Liver (tissue), 9 donors: ENCODE measurements around the gene ASMTL. TPM values are rescaled to one million over a fixed set of nuclear protein-coding genes. Genes with fewer than 3 reads are reported as not detected.

Source experiments
- DNase-seq: peaks from one replicate; pipeline ENCODE4 v3.0.0-alpha.2; 2017; ENCODE audit warnings: low spot score
- H3K27ac ChIP-seq, 2 donors: one replicate each; pipeline ENCODE4 v1.7.0; 2013; ENCODE audit warnings: inconsistent platforms in 2 of 2, low read length in 2 of 2, control low read depth in 1 of 2, low read depth in 1 of 2, mild to moderate bottlenecking in 1 of 2
- H3K27me3 ChIP-seq, 4 donors: one replicate each; pipeline versions ENCODE4 v1.6.1 to v1.7.0; 2013; ENCODE audit warnings: low read length in 3 of 4, inconsistent platforms in 1 of 4, mild to moderate bottlenecking in 1 of 4, moderate library complexity in 1 of 4; ENCODE audit not compliant: control insufficient read depth in 4 of 4, insufficient read depth in 4 of 4
- H3K36me3 ChIP-seq, 4 donors: one replicate each; pipeline versions ENCODE4 v1.6.1 to v1.7.0; 2013; ENCODE audit warnings: low read length in 3 of 4, mild to moderate bottlenecking in 3 of 4, low read depth in 1 of 4, moderate library complexity in 1 of 4; ENCODE audit not compliant: control insufficient read depth in 4 of 4, insufficient read depth in 3 of 4
- H3K4me1 ChIP-seq, 4 donors: one replicate each; pipeline versions ENCODE4 v1.6.1 to v1.7.0; 2013; ENCODE audit warnings: low read length in 3 of 4, mild to moderate bottlenecking in 3 of 4, moderate library complexity in 1 of 4; ENCODE audit not compliant: control insufficient read depth in 4 of 4, insufficient read depth in 4 of 4
- H3K4me3 ChIP-seq, 3 donors: one replicate each; pipeline versions ENCODE4 v1.6.1 to v1.7.0; 2013; ENCODE audit warnings: low read length in 3 of 3, control low read depth in 1 of 3, low read depth in 1 of 3, mild to moderate bottlenecking in 1 of 3
- H3K9ac ChIP-seq, 2 donors: one replicate each; pipeline ENCODE4 v1.7.0; 2013; ENCODE audit warnings: low read length in 2 of 2, mild to moderate bottlenecking in 2 of 2, moderate library complexity in 2 of 2, control low read depth in 1 of 2, low read depth in 1 of 2
- H3K9me3 ChIP-seq, 4 donors: one replicate each; pipeline versions ENCODE4 v1.6.1 to v1.7.0; 2013; ENCODE audit warnings: low read length in 3 of 4; ENCODE audit not compliant: control insufficient read depth in 4 of 4
- CTCF ChIP-seq: fragments of 150-350 bp; IDR thresholded peaks from 2 replicates; pipeline ENCODE4 v1.5.1; 2017; ENCODE audit warnings: improper control_type of control experiment, low read depth, low read length; ENCODE audit not compliant: missing input control
- FOXA2 ChIP-seq: IDR thresholded peaks from 2 replicates; pipeline ENCODE4 v1.6.1; 2016; ENCODE audit warnings: antibody characterized with exemption
- GABPA ChIP-seq, 2 donors: IDR thresholded peaks in 1 of 2; conservative IDR thresholded peaks in 1 of 2; 2 replicates each; pipeline ENCODE4 v1.6.1; 2016; ENCODE audit warnings: antibody characterized with exemption in 2 of 2, mild to moderate bottlenecking in 1 of 2, moderate library complexity in 1 of 2
- HNF4A ChIP-seq, 2 donors: conservative IDR thresholded peaks; 2 replicates each; pipeline ENCODE4 v1.6.1; 2016; ENCODE audit warnings: antibody characterized with exemption in 2 of 2, mild to moderate bottlenecking in 2 of 2
- HNF4G ChIP-seq: IDR thresholded peaks from 2 replicates; pipeline ENCODE4 v1.6.1; 2016; ENCODE audit warnings: antibody characterized with exemption
- JUND ChIP-seq, 2 donors: IDR thresholded peaks; 2 replicates each; pipeline ENCODE4 v1.6.1; 2016; ENCODE audit warnings: antibody characterized with exemption in 2 of 2
- MAX ChIP-seq: IDR thresholded peaks from 2 replicates; pipeline ENCODE4 v1.6.1; 2016; ENCODE audit warnings: antibody characterized with exemption
- NR2F2 ChIP-seq: IDR thresholded peaks from 2 replicates; pipeline ENCODE4 v1.6.1; 2016; ENCODE audit warnings: antibody characterized with exemption
- RAD21 ChIP-seq, 2 donors: IDR thresholded peaks; 2 replicates each; pipeline ENCODE4 v1.6.1; 2016; ENCODE audit warnings: antibody characterized with exemption in 2 of 2, mild to moderate bottlenecking in 2 of 2
- RXRA ChIP-seq, 2 donors: IDR thresholded peaks; 2 replicates each; pipeline ENCODE4 v1.6.1; 2017 to 2018; ENCODE audit warnings: antibody characterized with exemption in 2 of 2, mild to moderate bottlenecking in 1 of 2
- SP1 ChIP-seq: IDR thresholded peaks from 2 replicates; pipeline ENCODE4 v1.6.1; 2018; ENCODE audit warnings: antibody characterized with exemption, mild to moderate bottlenecking
- YY1 ChIP-seq: IDR thresholded peaks from 2 replicates; pipeline ENCODE4 v1.6.1; 2016; ENCODE audit warnings: antibody characterized with exemption, mild to moderate bottlenecking
- ZBTB33 ChIP-seq: IDR thresholded peaks from 2 replicates; pipeline ENCODE4 v1.6.1; 2016; ENCODE audit warnings: antibody characterized with exemption
- WGBS: extraction: QIAGEN DNeasy Blood & Tissue Kit; methylation state at CpG from one replicate; pipeline ENCODE4 v1.1.7; 2013; 5-methylcytosine and 5-hydroxymethylcytosine counted together
- polyA plus RNA-seq, 2 donors: library from polyadenylated mRNA; stranded (reverse) in 1 of 2; unstranded in 1 of 2; fragments of 200-250 nt in 1 of 2; fragments of >200 nt in 1 of 2; fragmentation: Nextera tagmentation in 1 of 2; extraction: Ambion mirVana in 1 of 2; gene quantifications; one replicate each; pipeline versions ENCODE4 v1.2.1 to v1.2.3, GENCODE V29; 2013 to 2015
- total RNA-seq, 2 donors: library from RNA; depleted of rRNA; stranded (reverse); fragments of >200 nt; gene quantifications; one replicate each; pipeline ENCODE4 v1.2.3, GENCODE V29; 2014
- TF ChIP-seq, protein P1 (sequence below): IDR thresholded peaks from 2 replicates; pipeline ENCODE4 v1.6.1; 2016; ENCODE audit warnings: antibody characterized with exemption
- TF ChIP-seq, protein P2 (sequence below): IDR thresholded peaks from 2 replicates; pipeline ENCODE4 v1.6.1; 2016; ENCODE audit warnings: antibody characterized with exemption, mild to moderate bottlenecking
- donor health status: healthy.
- donor health status: healthy.
- donor health status: healthy.
- donor health status: healthy.
- donor health status: healthy.

The ASMTL gene
- total and polyA plus RNA-seq, 4 donors, result 10.3 to 18.9 (median 11.6) TPM

DNA sequence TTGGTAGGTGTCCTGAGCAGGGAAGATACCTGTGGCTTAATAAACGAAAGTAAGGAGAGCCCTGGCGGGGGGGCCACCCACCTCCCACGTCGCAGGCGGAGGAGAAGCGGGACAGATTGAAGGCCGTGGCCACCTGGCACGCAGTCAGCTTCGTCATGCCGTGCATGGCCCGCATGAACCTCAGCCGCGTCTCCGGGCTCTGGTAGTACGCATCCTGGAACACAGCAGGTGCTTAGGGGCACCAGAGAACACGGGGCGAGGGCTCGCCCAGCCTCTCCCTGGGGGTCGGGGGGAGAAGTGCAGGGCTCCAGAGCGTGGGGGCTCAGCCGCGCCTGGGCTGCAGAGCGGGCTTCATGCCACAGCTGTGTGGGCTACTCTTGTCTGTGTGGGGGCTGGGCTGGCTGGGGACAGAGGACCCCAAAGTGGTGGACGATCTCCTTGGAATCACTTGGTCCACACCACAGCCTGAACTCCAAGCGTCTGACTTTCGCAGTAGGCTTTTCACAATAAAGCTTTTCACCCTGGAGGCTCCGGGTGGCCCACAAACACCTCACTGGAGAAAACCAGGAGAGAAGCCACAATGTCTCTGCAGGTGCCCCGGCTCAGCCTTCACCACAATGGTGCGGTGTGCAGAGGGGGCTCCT lies 33.7 kb downstream of the ASMTL start:
- no peak overlapping the region for H3K9ac ChIP-seq
- WGBS, result 93% methylated on average over 29 of the region's 29 CpGs
- no peaks in the 10 kb centered on the region for H3K27me3 ChIP-seq
- H3K4me3 ChIP-seq, result no peak overlapping the region
- H3K9me3 ChIP-seq, result peaks cover 1 to 8% (median 7%) of the 10 kb centered on the region in 4 donors
- peaks cover 4 to 41% (median 18%) of the 10 kb centered on the region in 4 donors for H3K36me3 ChIP-seq
- no peak for DNase-seq
- no peaks in the 10 kb centered on the region for H3K4me1 ChIP-seq
- H3K27ac ChIP-seq, result no peak overlapping the region
- no peak for TF ChIP-seq CTCF
- TF ChIP-seq HNF4G, result no peak
- TF ChIP-seq JUND (IDR thresholded peaks at IDR 0.05), result no peak
- TF ChIP-seq MAX, result no peak
- TF ChIP-seq NR2F2, result no peak
- no peak for TF ChIP-seq FOXA2
- no peak for TF ChIP-seq RXRA (IDR thresholded peaks at IDR 0.05)
- TF ChIP-seq, protein P1, sequence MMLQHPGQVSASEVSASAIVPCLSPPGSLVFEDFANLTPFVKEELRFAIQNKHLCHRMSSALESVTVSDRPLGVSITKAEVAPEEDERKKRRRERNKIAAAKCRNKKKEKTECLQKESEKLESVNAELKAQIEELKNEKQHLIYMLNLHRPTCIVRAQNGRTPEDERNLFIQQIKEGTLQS, result no peak
- TF ChIP-seq SP1, result no peak
- TF ChIP-seq, protein P2, sequence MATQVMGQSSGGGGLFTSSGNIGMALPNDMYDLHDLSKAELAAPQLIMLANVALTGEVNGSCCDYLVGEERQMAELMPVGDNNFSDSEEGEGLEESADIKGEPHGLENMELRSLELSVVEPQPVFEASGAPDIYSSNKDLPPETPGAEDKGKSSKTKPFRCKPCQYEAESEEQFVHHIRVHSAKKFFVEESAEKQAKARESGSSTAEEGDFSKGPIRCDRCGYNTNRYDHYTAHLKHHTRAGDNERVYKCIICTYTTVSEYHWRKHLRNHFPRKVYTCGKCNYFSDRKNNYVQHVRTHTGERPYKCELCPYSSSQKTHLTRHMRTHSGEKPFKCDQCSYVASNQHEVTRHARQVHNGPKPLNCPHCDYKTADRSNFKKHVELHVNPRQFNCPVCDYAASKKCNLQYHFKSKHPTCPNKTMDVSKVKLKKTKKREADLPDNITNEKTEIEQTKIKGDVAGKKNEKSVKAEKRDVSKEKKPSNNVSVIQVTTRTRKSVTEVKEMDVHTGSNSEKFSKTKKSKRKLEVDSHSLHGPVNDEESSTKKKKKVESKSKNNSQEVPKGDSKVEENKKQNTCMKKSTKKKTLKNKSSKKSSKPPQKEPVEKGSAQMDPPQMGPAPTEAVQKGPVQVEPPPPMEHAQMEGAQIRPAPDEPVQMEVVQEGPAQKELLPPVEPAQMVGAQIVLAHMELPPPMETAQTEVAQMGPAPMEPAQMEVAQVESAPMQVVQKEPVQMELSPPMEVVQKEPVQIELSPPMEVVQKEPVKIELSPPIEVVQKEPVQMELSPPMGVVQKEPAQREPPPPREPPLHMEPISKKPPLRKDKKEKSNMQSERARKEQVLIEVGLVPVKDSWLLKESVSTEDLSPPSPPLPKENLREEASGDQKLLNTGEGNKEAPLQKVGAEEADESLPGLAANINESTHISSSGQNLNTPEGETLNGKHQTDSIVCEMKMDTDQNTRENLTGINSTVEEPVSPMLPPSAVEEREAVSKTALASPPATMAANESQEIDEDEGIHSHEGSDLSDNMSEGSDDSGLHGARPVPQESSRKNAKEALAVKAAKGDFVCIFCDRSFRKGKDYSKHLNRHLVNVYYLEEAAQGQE, result no peak
- no peak for TF ChIP-seq ZBTB33
- no peak for TF ChIP-seq HNF4A (conservative IDR thresholded peaks at IDR 0.05)

DNA sequence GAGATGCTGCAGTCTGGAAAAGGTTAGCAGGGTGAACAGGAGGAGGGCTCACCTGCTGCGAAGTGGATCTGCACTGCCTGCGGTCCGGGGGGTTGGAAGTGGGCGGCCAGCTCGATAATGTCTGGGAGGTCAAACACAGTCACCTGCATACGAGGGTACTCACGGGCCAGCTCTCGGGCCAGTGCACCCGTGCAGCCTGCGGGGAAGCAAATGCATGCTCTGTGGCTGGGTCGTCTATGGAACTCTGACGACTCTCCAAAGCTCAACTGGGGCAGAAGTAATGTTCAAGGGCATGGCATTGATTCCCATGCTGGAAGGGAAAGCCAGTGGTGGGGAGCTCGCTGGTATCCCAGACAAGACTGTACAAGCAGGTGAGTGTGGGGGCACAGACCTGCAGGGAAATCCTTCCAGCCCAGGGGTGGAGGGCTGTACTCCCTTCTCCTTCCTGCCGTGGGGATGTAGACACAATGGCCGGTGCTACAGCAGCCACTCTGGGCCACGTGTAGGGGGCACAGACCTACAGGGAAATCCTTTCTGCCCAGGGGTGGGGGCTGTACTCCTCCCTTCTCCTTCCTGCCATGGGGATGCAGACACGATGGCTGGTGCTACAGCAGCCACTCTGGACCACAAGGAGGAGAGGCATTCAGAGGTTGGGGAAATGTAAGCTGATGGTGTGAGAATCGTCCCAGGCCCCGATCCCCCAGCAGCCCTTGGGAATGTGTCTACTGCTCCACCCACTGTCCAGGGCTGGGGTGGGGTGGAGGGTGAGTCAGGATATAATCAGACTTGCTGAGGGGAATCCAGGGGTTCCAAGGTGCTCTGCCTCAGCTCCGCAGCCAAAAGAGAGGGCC lies 34.6 kb downstream of the ASMTL start:
- 92% methylated on average over 20 of the region's 20 CpGs for WGBS
- Histone ChIP-seq H3K4me3 (no peak overlapping the region), H3K27me3 (no peaks in the 10 kb centered on the region), H3K9me3 (peaks cover 1 to 8% (median 7%) of the 10 kb centered on the region in 4 donors), H3K36me3 (peaks cover 9 to 46% (median 24%) of the 10 kb centered on the region in 4 donors), H3K9ac (no peak overlapping the region), H3K4me1 (no peaks in the 10 kb centered on the region), H3K27ac (no peak overlapping the region)
- DNase-seq, result no peak
- TF ChIP-seq FOXA2 (no peak), CTCF (no peak), SP1 (no peak), YY1 (no peak), GABPA (IDR thresholded peaks at IDR 0.05 in 1 of 2, conservative IDR thresholded peaks at IDR 0.05 in 1 of 2) (no peak), HNF4G (no peak), JUND (IDR thresholded peaks at IDR 0.05) (no peak), RAD21 (IDR thresholded peaks at IDR 0.05) (no peak)
- TF ChIP-seq, protein P2, result no peak
